ENCODE measurements around the gene CASP8AP2. TPM values are rescaled to one million over a fixed set of nuclear protein-coding genes. Genes with fewer than 3 reads are reported as not detected.
"Not testable (repeated sequence)": the region's sequence is repeated elsewhere in the genome, so short reads cannot be mapped to it uniquely, and the experiment has no call there.

Gene CASP8AP2
- total RNA-seq: 10 to 100 TPM; 18.3 to 21.6 TPM
- 3.3 TPM for polyA plus RNA-seq (ENCODE audit: insufficient read depth, low read depth, low replicate concordance)
- long read RNA-seq, donor 1, partial matches to known transcripts: 17 of 23 reads
- long read RNA-seq, donor 1, other reads (novel, unspliced or antisense): 0 of 23 reads
- long read RNA-seq, donor 2, partial matches to known transcripts: 8 of 10 reads
- long read RNA-seq, donor 2, other reads (novel, unspliced or antisense): 0 of 10 reads

- peak within 1 kb of the TSS; percentile 79 to 85 for H3K27ac ChIP-seq
- intact Hi-C loops (cut with DNase I; ENCODE audit: low total_unique reads): no loop called here
- TF ChIP-seq POLR2A (IDR thresholded peaks at IDR 0.05): no peak
- no peak for TF ChIP-seq CTCF (IDR thresholded peaks at IDR 0.05)
- H3K36me3 ChIP-seq (ENCODE audit: low read depth, missing control alignments): no peaks in the 10 kb centered on the region
- DNase-seq: peak; percentile 98
- H3K4me3 ChIP-seq: peak within 1 kb of the TSS; percentile 85 to 97
- WGBS, 2 donors: 0 to 1% methylated on average over 36 to 41 of the region's 41 CpGs
- H3K9me3 ChIP-seq: no peaks in the 10 kb centered on the region
- H3K27me3 ChIP-seq: no peaks in the 10 kb centered on the region
- H3K4me1 ChIP-seq: peaks cover 8% of the 10 kb centered on the region
Measured at GRCh38 chr6:89829472-89830169, at the start of gene CASP8AP2. CASP8AP2 (plus strand) TSS chr6:89829880.

DNA sequence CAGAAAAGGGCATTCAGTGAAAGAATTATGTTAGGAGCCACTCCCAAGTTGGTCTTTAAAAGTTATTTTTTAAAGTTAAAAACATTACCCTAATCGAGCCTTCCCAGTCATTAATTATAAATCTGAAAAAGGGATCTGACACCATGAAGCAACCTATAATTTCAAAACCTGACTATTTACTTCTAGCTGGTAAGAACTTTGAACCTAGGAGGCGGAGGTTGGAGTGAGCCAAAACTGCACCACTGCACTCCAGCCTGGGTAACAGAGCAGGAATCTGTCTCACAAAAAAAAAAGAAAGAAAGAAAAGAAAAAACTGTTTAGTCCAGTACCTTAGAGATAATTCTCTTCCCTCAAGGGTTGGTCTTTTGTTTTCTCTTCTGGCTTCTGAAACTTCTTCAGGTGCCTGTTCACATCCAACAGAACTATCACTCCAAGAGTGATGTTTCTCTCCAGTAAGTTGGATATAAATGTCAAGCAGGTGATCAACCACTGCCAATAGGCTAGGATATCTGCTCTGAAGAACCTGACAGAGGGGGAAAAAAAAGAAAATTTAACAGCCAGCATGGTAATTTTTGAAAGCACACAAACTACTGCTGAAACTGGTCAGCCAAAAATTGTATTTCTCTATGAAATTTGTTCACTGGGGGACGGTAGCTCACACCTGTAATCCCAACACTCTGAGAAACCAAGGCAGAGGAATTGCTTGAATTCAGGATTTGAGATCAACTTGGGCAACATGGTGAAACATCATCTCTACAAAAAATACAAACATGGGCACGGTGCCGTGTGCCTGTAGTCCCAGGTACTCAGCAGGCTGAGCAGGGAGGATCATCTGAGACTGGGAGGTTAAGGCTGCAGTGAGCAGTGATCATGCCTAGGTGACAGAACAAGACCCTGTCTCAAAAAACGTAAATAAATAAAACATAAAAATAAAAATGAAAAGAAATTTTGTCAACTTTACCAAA lies 48.3 kb upstream of the CASP8AP2 start:
- H3K27me3 ChIP-seq: no peaks in the 10 kb centered on the region
- H3K9me3 ChIP-seq: no peaks in the 10 kb centered on the region
- TF ChIP-seq POLR2A (IDR thresholded peaks at IDR 0.05) (no peak), CTCF (IDR thresholded peaks at IDR 0.05) (no peak)
- intact Hi-C loops (cut with DNase I; ENCODE audit: low total_unique reads): no loop called here
- WGBS, 2 donors: 93 to 96% methylated on average over 6 of the region's 6 CpGs
- no peak for DNase-seq
- H3K27ac ChIP-seq: no peak overlapping the region
- no peaks in the 10 kb centered on the region for H3K4me1 ChIP-seq
- no peaks in the 10 kb centered on the region for H3K36me3 ChIP-seq (ENCODE audit: low read depth, missing control alignments)
- no peak overlapping the region for H3K4me3 ChIP-seq

DNA sequence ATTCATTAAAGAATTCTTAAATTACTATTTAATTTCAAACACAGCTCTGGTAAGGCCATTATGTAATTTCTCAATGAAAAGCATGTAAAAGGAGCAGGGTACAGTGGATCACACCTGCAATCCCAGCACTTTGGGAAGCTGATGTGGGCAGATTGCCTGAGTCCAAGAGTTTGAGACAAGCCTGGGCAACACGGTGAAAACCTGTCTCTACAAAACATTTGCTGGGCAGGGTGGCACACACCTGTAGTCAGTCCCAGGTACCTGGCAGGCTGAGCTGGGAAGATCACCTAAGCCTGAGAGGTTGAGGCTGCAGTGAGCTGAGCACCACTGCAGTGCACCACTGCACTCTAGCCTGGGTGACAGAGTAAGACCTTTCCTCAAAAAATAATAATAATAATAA lies 47.5 kb upstream of the CASP8AP2 start:
- 67 to 94% methylated on average over 1 of the region's 1 CpG for WGBS, 2 donors
- H3K27me3 ChIP-seq: no peaks in the 10 kb centered on the region
- no peaks in the 10 kb centered on the region for H3K4me1 ChIP-seq
- H3K9me3 ChIP-seq: no peaks in the 10 kb centered on the region
- intact Hi-C loops (cut with DNase I; ENCODE audit: low total_unique reads): no loop called here
- H3K27ac ChIP-seq: no peak overlapping the region
- no peak overlapping the region for H3K4me3 ChIP-seq
- TF ChIP-seq POLR2A (IDR thresholded peaks at IDR 0.05) (no peak), CTCF (IDR thresholded peaks at IDR 0.05) (no peak)
- H3K36me3 ChIP-seq (ENCODE audit: low read depth, missing control alignments): no peaks in the 10 kb centered on the region
- DNase-seq: no peak

- H3K27me3 ChIP-seq; H3K4me3 ChIP-seq; H3K4me1 ChIP-seq; H3K9me3 ChIP-seq; H3K27ac ChIP-seq; H3K36me3 ChIP-seq (ENCODE audit: low read depth, missing control alignments); DNase-seq; intact Hi-C loops (cut with DNase I; ENCODE audit: low total_unique reads): not testable (repeated sequence)
- WGBS, 2 donors: 94 to 99% methylated on average over 7 of the region's 7 CpGs
Measured at GRCh38 chr6:89783293-89783692, 46.4 kb upstream of the CASP8AP2 start.

DNA sequence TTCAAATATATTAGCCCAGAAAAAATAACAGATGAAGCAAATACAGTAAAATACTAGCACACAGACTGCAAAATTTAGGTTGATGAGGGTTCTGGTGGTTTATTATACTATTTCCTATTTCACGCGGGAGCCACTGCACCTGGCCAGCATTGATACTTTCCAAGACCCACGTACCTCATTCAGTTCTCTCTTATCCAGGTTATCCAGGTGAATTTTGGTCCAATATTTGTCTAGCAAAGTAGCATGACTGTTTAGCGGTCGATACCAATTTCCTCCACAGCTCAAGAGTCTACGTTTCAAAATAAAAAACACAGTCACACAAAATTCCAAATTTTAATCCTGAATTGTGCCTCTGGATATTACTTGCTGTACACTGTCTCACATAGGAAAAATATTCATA lies 44.8 kb upstream of the CASP8AP2 start:
- DNase-seq: no peak
- no peaks in the 10 kb centered on the region for H3K27me3 ChIP-seq
- H3K27ac ChIP-seq: no peak overlapping the region
- H3K9me3 ChIP-seq: no peaks in the 10 kb centered on the region
- no peak for TF ChIP-seq POLR2A (IDR thresholded peaks at IDR 0.05)
- TF ChIP-seq CTCF (IDR thresholded peaks at IDR 0.05): no peak
- H3K4me3 ChIP-seq: no peak overlapping the region
- H3K4me1 ChIP-seq: no peaks in the 10 kb centered on the region
- H3K36me3 ChIP-seq (ENCODE audit: low read depth, missing control alignments): no peaks in the 10 kb centered on the region
- intact Hi-C loops (cut with DNase I; ENCODE audit: low total_unique reads): no loop called here
- WGBS, 2 donors: 96 to 97% methylated on average over 6 of the region's 6 CpGs

Measured in testis (tissue), 5 donors.